Measurements from ENCODE around the gene IQSEC3.

IQSEC3 gene

GRCh38 chr12:108594-108993 is 42.0 kb downstream of the IQSEC3 start:
- CTCF ChIA-PET, result interaction anchor here (0.5 kb wide), 1 partner anchor 80 kb away, joined by 3 read pairs; no protein-coding TSS in a partner anchor
- H3K4me1 ChIP-seq (ENCODE audit: control insufficient read depth, insufficient read depth, low read length), result peaks cover 6% of the 10 kb centered on the region

GRCh38 chr12:109446-109845 is 42.9 kb downstream of the IQSEC3 start:
- TF ChIP-seq ZNF366 (tag by site-specific recombination; conservative IDR thresholded peaks at IDR 0.05) (0 out of 2 replicates have a peak, but pooled peaks have one; percentile 40), PATZ1 (tag by site-specific recombination; IDR thresholded peaks at IDR 0.05) (no peak)
- no peak overlapping the region for H3K4me3 ChIP-seq (ENCODE audit: low read depth, low read length)
- ChIA-PET POLR2A (no interaction called here), CTCF (interaction anchor here (0.8 kb wide), 1 partner anchor 12 kb away, joined by 4 read pairs; no protein-coding TSS in a partner anchor)
- H3K4me1 ChIP-seq (ENCODE audit: control insufficient read depth, insufficient read depth, low read length), result peaks cover 6% of the 10 kb centered on the region
- H3K27ac ChIP-seq (ENCODE audit: extremely low read depth, low read depth, low read length), result no peak overlapping the region
- H3K36me3 ChIP-seq (ENCODE audit: control insufficient read depth in 2 of 2, insufficient read depth in 1 of 2, low read length in 2 of 2), result no peaks in the 10 kb centered on the region
- no peaks in the 10 kb centered on the region for H3K9me3 ChIP-seq (ENCODE audit: control insufficient read depth, insufficient read depth, low read depth, low read length)

More at GRCh38 chr12:108594-108993, 42.0 kb downstream of the IQSEC3 start:
- POLR2A ChIA-PET, result no interaction called here
- TF ChIP-seq ZIC2 (tag by site-specific recombination; IDR thresholded peaks at IDR 0.05) (peak; percentile 28; the same call in 1 of the 2 replicates), ZBTB8A (tag by site-specific recombination; IDR thresholded peaks at IDR 0.05) (peak; percentile 54; the same call in 1 of the 2 replicates), ZNF549 (tag by site-specific recombination; IDR thresholded peaks at IDR 0.05) (no peak)
- Histone ChIP-seq H3K36me3 (ENCODE audit: control insufficient read depth in 2 of 2, insufficient read depth in 1 of 2, low read length in 2 of 2) (no peaks in the 10 kb centered on the region), H3K9me3 (ENCODE audit: control insufficient read depth, insufficient read depth, low read depth, low read length) (no peaks in the 10 kb centered on the region), H3K4me3 (ENCODE audit: low read depth, low read length) (no peak overlapping the region), H3K27ac (ENCODE audit: extremely low read depth, low read depth, low read length) (no peak overlapping the region)

GRCh38 chr12:109872-110271 is 43.3 kb downstream of the IQSEC3 start:
- no peaks in the 10 kb centered on the region for H3K36me3 ChIP-seq (ENCODE audit: control insufficient read depth in 2 of 2, insufficient read depth in 1 of 2, low read length in 2 of 2)
- H3K27ac ChIP-seq (ENCODE audit: extremely low read depth, low read depth, low read length), result no peak overlapping the region
- no peak overlapping the region for H3K4me3 ChIP-seq (ENCODE audit: low read depth, low read length)
- ChIA-PET CTCF (interaction anchor here (0.8 kb wide), 1 partner anchor 11 kb away, joined by 4 read pairs; no protein-coding TSS in a partner anchor), POLR2A (no interaction called here)
- H3K9me3 ChIP-seq (ENCODE audit: control insufficient read depth, insufficient read depth, low read depth, low read length), result no peaks in the 10 kb centered on the region
- TF ChIP-seq ZNF341 (tag by site-specific recombination; IDR thresholded peaks at IDR 0.05; ENCODE audit: low read depth) (no peak), SP2 (tag by site-specific recombination; IDR thresholded peaks at IDR 0.05) (no peak), ZNF560 (tag by site-specific recombination; IDR thresholded peaks at IDR 0.05; ENCODE audit: borderline replicate concordance) (no peak), PRDM1 (tag by site-specific recombination; IDR thresholded peaks at IDR 0.05) (peak; percentile 74; the same call in 1 of the 2 replicates)
- peaks cover 6% of the 10 kb centered on the region for H3K4me1 ChIP-seq (ENCODE audit: control insufficient read depth, insufficient read depth, low read length)

GRCh38 chr12:111699-112493 is 45.3 kb downstream of the IQSEC3 start:
- Histone ChIP-seq H3K4me1 (ENCODE audit: control insufficient read depth, insufficient read depth, low read length) (peaks cover 6% of the 10 kb centered on the region), H3K4me3 (ENCODE audit: low read depth, low read length) (no peak overlapping the region), H3K27ac (ENCODE audit: extremely low read depth, low read depth, low read length) (peak overlapping the region; percentile 66; the same call in 1 of the 2 replicates), H3K9me3 (ENCODE audit: control insufficient read depth, insufficient read depth, low read depth, low read length) (no peaks in the 10 kb centered on the region), H3K36me3 (ENCODE audit: control insufficient read depth in 2 of 2, insufficient read depth in 1 of 2, low read length in 2 of 2) (no peaks in the 10 kb centered on the region)
- ChIA-PET POLR2A (no interaction called here), CTCF (no interaction called here)
- TF ChIP-seq ZNF510 (tag by site-specific recombination; IDR thresholded peaks at IDR 0.05; ENCODE audit: insufficient replicate concordance) (no peak), ZNF394 (tag by site-specific recombination; IDR thresholded peaks at IDR 0.05; ENCODE audit: borderline replicate concordance) (peak; percentile 46; the same call in 1 of the 2 replicates), ZNF24 (tag by site-specific recombination; IDR thresholded peaks at IDR 0.05) (no peak), FEZF1 (tag by site-specific recombination; IDR thresholded peaks at IDR 0.05) (peak; percentile 90), ZNF398 (tag by site-specific recombination; IDR thresholded peaks at IDR 0.05) (peak; percentile 86), ZXDB (tag by site-specific recombination; IDR thresholded peaks at IDR 0.05) (no peak), ZNF792 (tag by site-specific recombination; IDR thresholded peaks at IDR 0.05) (peak; percentile 94), PRDM6 (tag by site-specific recombination; IDR thresholded peaks at IDR 0.05) (peak; percentile 83), ZFP69B (tag by site-specific recombination; IDR thresholded peaks at IDR 0.05) (no peak), ZNF660 (tag by site-specific recombination; IDR thresholded peaks at IDR 0.05) (peak; percentile 83), ZNF18 (tag by site-specific recombination; IDR thresholded peaks at IDR 0.05) (no peak)
